ENCODE data around the gene SPP1. TPM values are rescaled to one million over a fixed set of nuclear protein-coding genes. Genes with fewer than 3 reads are reported as not detected.
A peak's percentile ranks its signal among the peaks of the same experiment; 100 is the strongest.

Gene SPP1
- polyA plus RNA-seq, 1 of the 3 experiments (the other 2 are of a cell fraction), result 0.82 TPM

DNA sequence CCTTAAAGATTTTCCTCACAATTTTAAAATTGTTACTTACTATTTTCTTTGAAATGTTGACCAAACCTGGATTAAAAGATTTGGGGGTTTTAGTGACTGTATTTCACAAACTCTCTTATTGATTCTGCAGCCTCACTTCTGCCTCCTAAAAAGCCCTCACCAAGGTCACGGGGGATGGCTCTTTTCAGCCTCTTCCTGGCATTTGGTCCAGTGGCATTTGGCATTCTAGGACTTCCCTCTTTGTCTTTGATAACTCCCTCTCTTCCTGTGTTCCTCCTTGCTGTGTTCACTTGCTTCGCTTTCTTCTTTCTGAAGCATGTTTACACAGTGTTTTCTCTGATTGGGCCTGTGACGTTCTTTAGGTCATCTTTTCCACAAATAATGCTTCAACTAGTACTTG lies 53.4 kb downstream of the SPP1 start (continued):
- no peak for TF ChIP-seq CHD2 (IDR thresholded peaks at IDR 0.05; ENCODE audit: low read length, partially characterized antibody)

DNA sequence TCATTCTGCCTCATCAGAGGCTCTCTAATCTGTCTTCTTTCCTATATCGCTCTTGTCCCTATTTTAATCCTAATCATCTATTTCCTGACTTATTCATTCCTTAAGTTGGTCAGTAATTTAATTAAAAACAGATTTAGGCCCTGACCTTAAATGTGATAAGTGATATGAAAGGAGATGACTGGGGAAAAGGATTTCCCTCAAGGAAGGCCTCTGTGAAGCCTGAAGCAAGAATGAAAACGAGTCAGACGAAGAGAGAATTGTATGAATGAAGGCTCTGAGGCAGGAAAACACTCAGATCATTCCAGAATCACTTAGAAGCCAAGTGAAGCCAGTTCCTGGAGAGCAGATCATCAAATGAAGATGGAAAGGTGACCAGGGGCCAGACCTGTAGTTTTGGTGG lies 54.0 kb downstream of the SPP1 start:
- Histone ChIP-seq H3K4me2 (no peak overlapping the region), H3K27me3 (ENCODE audit: insufficient read depth) (no peaks in the 10 kb centered on the region), H2AFZ (ENCODE audit: low read depth) (no peak overlapping the region), H3K9me2 (no peaks in the 10 kb centered on the region), H3K4me3 (ENCODE audit: low read depth in 2 of 2, low read length in 1 of 2) (no peak overlapping the region), H3K27ac (ENCODE audit: low read depth in 2 of 2, low read length in 1 of 2) (peak overlapping the region in 1 of 2 experiments; percentile 78; a peak in 1 of 4 replicates), H3K9me3 (peaks cover 7% of the 10 kb centered on the region), H3K9ac (no peak overlapping the region), H3K4me1 (ENCODE audit: control insufficient read depth in 1 of 2, insufficient read depth in 2 of 2, low read depth in 1 of 2, low read length in 1 of 2) (peaks cover 0 to 19% of the 10 kb centered on the region in 2 experiments; a peak in 1 of 4 replicates), H3F3A (replicated peaks; ENCODE audit: insufficient read depth) (peaks cover 24% of the 10 kb centered on the region), H3K79me2 (ENCODE audit: insufficient read depth) (peaks cover 27% of the 10 kb centered on the region), H4K20me1 (ENCODE audit: insufficient read depth) (no peaks in the 10 kb centered on the region; the same call in 1 of the 2 replicates), H3K36me3 (replicated peaks in 1 of 2; ENCODE audit: control insufficient read depth in 1 of 2, insufficient read depth in 2 of 2, low read length in 1 of 2) (peaks cover 22 to 28% of the 10 kb centered on the region in 2 experiments)
- CTCF ChIA-PET, result no interaction called here
- POLR2A ChIA-PET, result no interaction called here
- TF ChIP-seq MEF2A (IDR thresholded peaks at IDR 0.05; ENCODE audit: borderline replicate concordance, low read depth), result no peak
- TF ChIP-seq, protein P1, sequence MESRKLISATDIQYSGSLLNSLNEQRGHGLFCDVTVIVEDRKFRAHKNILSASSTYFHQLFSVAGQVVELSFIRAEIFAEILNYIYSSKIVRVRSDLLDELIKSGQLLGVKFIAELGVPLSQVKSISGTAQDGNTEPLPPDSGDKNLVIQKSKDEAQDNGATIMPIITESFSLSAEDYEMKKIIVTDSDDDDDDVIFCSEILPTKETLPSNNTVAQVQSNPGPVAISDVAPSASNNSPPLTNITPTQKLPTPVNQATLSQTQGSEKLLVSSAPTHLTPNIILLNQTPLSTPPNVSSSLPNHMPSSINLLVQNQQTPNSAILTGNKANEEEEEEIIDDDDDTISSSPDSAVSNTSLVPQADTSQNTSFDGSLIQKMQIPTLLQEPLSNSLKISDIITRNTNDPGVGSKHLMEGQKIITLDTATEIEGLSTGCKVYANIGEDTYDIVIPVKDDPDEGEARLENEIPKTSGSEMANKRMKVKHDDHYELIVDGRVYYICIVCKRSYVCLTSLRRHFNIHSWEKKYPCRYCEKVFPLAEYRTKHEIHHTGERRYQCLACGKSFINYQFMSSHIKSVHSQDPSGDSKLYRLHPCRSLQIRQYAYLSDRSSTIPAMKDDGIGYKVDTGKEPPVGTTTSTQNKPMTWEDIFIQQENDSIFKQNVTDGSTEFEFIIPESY (IDR thresholded peaks at IDR 0.05; ENCODE audit: borderline replicate concordance, low read depth), result no peak
- TF ChIP-seq TCF12 (IDR thresholded peaks at IDR 0.05), result peak; percentile 49
- no peak for TF ChIP-seq RCOR1 (IDR thresholded peaks at IDR 0.05; ENCODE audit: low read length)
- TF ChIP-seq MXI1 (IDR thresholded peaks at IDR 0.05; ENCODE audit: low read depth, low read length), result no peak
- TF ChIP-seq, protein P2, sequence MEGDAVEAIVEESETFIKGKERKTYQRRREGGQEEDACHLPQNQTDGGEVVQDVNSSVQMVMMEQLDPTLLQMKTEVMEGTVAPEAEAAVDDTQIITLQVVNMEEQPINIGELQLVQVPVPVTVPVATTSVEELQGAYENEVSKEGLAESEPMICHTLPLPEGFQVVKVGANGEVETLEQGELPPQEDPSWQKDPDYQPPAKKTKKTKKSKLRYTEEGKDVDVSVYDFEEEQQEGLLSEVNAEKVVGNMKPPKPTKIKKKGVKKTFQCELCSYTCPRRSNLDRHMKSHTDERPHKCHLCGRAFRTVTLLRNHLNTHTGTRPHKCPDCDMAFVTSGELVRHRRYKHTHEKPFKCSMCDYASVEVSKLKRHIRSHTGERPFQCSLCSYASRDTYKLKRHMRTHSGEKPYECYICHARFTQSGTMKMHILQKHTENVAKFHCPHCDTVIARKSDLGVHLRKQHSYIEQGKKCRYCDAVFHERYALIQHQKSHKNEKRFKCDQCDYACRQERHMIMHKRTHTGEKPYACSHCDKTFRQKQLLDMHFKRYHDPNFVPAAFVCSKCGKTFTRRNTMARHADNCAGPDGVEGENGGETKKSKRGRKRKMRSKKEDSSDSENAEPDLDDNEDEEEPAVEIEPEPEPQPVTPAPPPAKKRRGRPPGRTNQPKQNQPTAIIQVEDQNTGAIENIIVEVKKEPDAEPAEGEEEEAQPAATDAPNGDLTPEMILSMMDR (IDR thresholded peaks at IDR 0.05), result no peak
- no peak for TF ChIP-seq YY1 (IDR thresholded peaks at IDR 0.05; ENCODE audit: low read depth)
- 78% methylated on average over 3 of the region's 3 CpGs for WGBS (ENCODE audit: low lambda C conversion rate)
- DNase-seq, result no peak

DNA sequence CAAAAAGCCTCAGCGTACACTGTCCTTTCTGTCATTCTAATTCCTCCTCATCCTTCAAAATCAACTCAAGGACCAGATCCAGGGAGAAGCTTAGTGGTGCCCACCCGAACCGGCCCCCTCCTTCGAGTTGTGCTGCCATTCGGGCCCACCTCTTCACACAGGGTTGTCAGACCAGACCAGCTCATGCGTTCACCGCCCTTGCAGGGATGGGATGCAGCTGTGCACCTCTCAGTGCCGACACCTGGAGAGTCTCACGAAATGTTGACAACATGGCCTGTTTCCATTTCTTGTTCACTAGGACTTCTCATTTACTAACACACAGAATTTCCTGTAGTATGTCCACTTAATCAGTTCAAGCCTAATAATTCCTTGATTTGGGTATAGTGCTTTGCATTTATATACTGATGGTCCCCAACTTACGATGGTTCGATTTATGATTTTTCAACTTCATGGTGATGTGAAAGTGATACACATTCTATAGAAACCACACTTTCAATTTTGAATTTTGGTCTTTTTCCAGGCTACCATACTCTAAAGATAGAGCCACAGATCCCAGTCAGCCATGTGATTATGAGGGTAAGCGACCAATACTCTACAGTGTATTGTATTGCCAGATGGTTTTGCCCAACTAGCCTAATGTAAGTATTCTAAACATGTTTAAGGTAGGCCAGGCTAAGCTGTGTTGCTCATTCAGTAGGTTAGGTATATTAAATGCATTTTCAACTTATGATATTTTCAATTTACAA lies 55.2 kb downstream of the SPP1 start:
- H3K4me1 ChIP-seq (ENCODE audit: control insufficient read depth in 1 of 2, insufficient read depth in 2 of 2, low read depth in 1 of 2, low read length in 1 of 2), result peaks cover 0 to 19% of the 10 kb centered on the region in 2 experiments; a peak in 1 of 4 replicates
- no peak overlapping the region for H3K4me3 ChIP-seq (ENCODE audit: low read depth in 2 of 2, low read length in 1 of 2)
- H3K79me2 ChIP-seq (ENCODE audit: insufficient read depth), result peaks cover 17% of the 10 kb centered on the region; the same call in 1 of the 2 replicates
- H3K9ac ChIP-seq, result no peak overlapping the region
- no peak overlapping the region for H3K4me2 ChIP-seq
- H3K27me3 ChIP-seq (ENCODE audit: insufficient read depth), result no peaks in the 10 kb centered on the region
- no peak overlapping the region for H2AFZ ChIP-seq (ENCODE audit: low read depth)
- H3K27ac ChIP-seq (ENCODE audit: low read depth in 2 of 2, low read length in 1 of 2), result no peak overlapping the region
- no peak for DNase-seq
- H4K20me1 ChIP-seq (ENCODE audit: insufficient read depth), result no peaks in the 10 kb centered on the region; the same call in 1 of the 2 replicates
- 93% methylated on average over 12 of the region's 12 CpGs for WGBS (ENCODE audit: low lambda C conversion rate)
- peaks cover 5% of the 10 kb centered on the region for H3K9me3 ChIP-seq
- H3F3A ChIP-seq (replicated peaks; ENCODE audit: insufficient read depth), result peaks cover 24% of the 10 kb centered on the region
- ChIA-PET POLR2A (no interaction called here), CTCF (interaction anchor here (3.0 to 3.3 kb wide), 2 partner anchors 10 to 180 kb away, joined by 16 to 54 read pairs; no protein-coding TSS in a partner anchor)
- no peaks in the 10 kb centered on the region for H3K9me2 ChIP-seq
- H3K36me3 ChIP-seq (replicated peaks in 1 of 2; ENCODE audit: control insufficient read depth in 1 of 2, insufficient read depth in 2 of 2, low read length in 1 of 2), result peaks cover 17 to 30% of the 10 kb centered on the region in 2 experiments
- TF ChIP-seq, protein P2 (IDR thresholded peaks at IDR 0.05), result no peak
- no peak for TF ChIP-seq TEAD4 (IDR thresholded peaks at IDR 0.05; ENCODE audit: borderline replicate concordance, insufficient read depth)
- TF ChIP-seq ELF1 (IDR thresholded peaks at IDR 0.05), result no peak
- TF ChIP-seq, protein P3, sequence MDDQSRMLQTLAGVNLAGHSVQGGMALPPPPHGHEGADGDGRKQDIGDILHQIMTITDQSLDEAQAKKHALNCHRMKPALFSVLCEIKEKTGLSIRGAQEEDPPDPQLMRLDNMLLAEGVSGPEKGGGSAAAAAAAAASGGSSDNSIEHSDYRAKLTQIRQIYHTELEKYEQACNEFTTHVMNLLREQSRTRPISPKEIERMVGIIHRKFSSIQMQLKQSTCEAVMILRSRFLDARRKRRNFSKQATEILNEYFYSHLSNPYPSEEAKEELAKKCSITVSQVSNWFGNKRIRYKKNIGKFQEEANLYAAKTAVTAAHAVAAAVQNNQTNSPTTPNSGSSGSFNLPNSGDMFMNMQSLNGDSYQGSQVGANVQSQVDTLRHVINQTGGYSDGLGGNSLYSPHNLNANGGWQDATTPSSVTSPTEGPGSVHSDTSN (IDR thresholded peaks at IDR 0.05), result no peak
- TF ChIP-seq SIN3A (IDR thresholded peaks at IDR 0.05; ENCODE audit: borderline replicate concordance, low read depth, low read length), result no peak
- no peak for TF ChIP-seq TCF12 (IDR thresholded peaks at IDR 0.05)
- TF ChIP-seq RCOR1 (IDR thresholded peaks at IDR 0.05; ENCODE audit: low read length), result no peak
- TF ChIP-seq MXI1 (IDR thresholded peaks at IDR 0.05; ENCODE audit: low read depth, low read length), result no peak
- no peak for TF ChIP-seq CHD2 (IDR thresholded peaks at IDR 0.05; ENCODE audit: low read length, partially characterized antibody)
- no peak for TF ChIP-seq RAD21 (IDR thresholded peaks at IDR 0.05; ENCODE audit: low read length)
- no peak for TF ChIP-seq JUND (IDR thresholded peaks at IDR 0.05)
- TF ChIP-seq NRF1 (IDR thresholded peaks at IDR 0.05; ENCODE audit: low read depth, low read length), result no peak
- TF ChIP-seq SMC3 (IDR thresholded peaks at IDR 0.05; ENCODE audit: low read depth, low read length), result no peak
- TF ChIP-seq RXRA (IDR thresholded peaks at IDR 0.05; ENCODE audit: borderline replicate concordance, low read depth), result no peak
- no peak for TF ChIP-seq EP300 (IDR thresholded peaks at IDR 0.05; ENCODE audit: borderline replicate concordance in 1 of 2, low read depth in 1 of 2, low read length in 1 of 2)

All from SK-N-SH (cell line).